Stimulated activated naive CD8-positive, alpha-beta T cell treated with anti-CD3 and anti-CD28 coated beads, Interleukin-15, Interleukin-2, amounts not matched to agents 100 ng/mL and 50 ng/mL, for 24 hours (primary cell): ENCODE measurements around the gene TBC1D20.

ENCODE experiments used
- H3K27ac Mint-ChIP-seq: one replicate; pipeline ENCODE4 v1.8.0; 2021; ENCODE audit warnings: mild to moderate bottlenecking, mixed read lengths
- H3K27me3 Mint-ChIP-seq: one replicate; pipeline ENCODE4 v1.8.0; 2021; ENCODE audit warnings: mixed read lengths
- H3K36me3 Mint-ChIP-seq: one replicate; pipeline ENCODE4 v1.8.0; 2021; ENCODE audit warnings: low read depth, mixed read lengths
- H3K4me1 Mint-ChIP-seq: one replicate; pipeline ENCODE4 v1.8.0; 2021; ENCODE audit warnings: low read depth, mixed read lengths
- H3K4me3 Mint-ChIP-seq: one replicate; pipeline ENCODE4 v1.8.0; 2021; ENCODE audit warnings: mild to moderate bottlenecking, mixed read lengths
- H3K9me3 Mint-ChIP-seq: one replicate; pipeline ENCODE4 v1.8.0; 2021; ENCODE audit warnings: mixed read lengths

The TBC1D20 gene

DNA sequence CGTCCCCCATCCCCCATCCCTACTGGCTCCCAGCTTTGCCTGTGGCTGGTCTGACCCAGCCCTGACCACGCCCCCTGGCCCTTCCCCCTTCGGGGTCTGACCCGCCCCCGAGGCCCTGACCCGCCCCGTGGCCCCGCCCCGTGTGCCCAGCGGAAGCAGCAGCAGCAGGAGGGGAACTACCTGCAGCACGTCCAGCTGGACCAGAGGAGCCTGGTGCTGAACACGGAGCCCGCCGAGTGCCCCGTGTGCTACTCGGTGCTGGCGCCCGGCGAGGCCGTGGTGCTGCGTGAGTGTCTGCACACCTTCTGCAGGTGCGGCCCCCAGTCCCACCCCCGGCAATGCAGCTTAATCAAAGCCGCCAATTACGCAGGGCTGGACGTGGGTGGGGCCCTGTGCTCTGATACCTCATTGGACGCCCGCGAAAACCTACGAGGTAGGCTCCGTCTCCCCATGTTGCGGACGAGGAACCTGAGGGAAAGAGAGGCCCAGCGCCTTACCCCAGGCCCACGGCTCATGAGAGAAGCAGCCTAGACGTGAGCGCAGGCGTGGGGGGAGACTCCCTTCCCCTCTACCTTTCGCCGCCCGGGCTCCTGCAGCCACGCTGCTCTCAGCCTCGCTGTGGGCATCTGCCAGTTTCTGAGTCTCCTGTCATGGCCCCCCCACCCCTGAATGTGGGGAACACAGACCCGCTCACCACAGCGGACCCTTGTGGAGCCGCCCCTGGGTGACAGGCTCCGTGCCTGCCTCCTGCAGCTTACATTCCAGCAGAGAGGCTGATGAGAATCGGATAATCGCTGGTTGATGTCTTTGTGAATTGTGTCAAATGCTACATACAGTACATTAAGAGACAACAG lies 41.4 kb downstream of the TBC1D20 start:
- H3K36me3 Mint-ChIP-seq = peaks cover 51% of the 10 kb centered on the region
- H3K4me1 Mint-ChIP-seq = peaks cover 4% of the 10 kb centered on the region
- H3K27ac Mint-ChIP-seq = peak overlapping the region; percentile 43
- H3K4me3 Mint-ChIP-seq = no peak overlapping the region
- H3K27me3 Mint-ChIP-seq = no peaks in the 10 kb centered on the region
- no peaks in the 10 kb centered on the region for H3K9me3 Mint-ChIP-seq

DNA sequence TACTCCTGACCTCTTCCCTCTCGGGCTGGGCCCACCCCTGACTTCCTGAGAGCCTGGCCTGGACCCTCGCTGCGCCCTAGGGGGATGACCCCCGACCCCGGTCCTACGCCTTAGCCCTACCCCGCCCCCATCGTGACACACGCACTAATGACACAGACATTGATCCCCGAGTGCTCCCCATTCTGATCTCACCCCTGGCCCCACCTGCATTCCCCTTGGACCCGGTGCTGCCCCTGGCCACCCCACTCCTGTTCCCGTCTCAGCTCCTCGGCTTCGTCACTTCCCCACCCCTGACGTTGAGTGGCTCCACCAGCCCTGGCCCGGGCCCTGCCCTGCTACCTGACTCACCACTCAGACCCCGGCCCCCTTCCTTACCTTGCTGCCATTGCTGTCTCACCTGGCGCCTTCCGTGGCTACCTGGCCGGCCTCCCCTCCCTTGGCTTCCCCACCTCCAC lies 42.1 kb downstream of the TBC1D20 start:
- no peak overlapping the region for H3K4me3 Mint-ChIP-seq
- peaks cover 12% of the 10 kb centered on the region for H3K4me1 Mint-ChIP-seq
- no peaks in the 10 kb centered on the region for H3K9me3 Mint-ChIP-seq
- H3K27me3 Mint-ChIP-seq = no peaks in the 10 kb centered on the region
- peaks cover 57% of the 10 kb centered on the region for H3K36me3 Mint-ChIP-seq
- H3K27ac Mint-ChIP-seq = no peak overlapping the region

DNA sequence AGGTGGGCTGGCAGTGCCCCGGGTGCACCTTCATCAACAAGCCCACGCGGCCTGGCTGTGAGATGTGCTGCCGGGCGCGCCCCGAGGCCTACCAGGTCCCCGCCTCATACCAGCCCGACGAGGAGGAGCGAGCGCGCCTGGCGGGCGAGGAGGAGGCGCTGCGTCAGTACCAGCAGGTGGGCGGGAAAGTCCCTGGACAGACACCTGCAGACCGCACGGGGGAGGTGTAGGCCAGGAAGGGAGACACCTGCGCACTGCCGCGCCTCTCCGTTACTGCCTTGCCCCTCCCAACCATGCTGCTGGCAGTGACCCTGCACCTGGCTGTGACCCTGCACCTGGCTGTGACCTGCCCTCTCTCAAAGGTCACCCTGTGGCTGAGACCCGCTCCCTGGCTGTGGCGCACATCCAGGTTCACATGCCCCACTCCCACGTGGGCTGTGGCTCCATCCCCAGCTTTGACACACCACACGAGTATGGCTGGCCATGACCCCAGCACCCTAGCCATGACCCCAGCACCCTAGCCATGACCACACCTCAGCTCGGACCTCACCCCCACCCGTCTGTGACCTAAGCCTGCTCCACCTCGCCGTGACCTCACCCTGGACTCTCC lies 42.7 kb downstream of the TBC1D20 start:
- Mint-ChIP-seq H3K27me3 (no peaks in the 10 kb centered on the region), H3K4me1 (peaks cover 13% of the 10 kb centered on the region), H3K9me3 (no peaks in the 10 kb centered on the region), H3K36me3 (peaks cover 54% of the 10 kb centered on the region), H3K27ac (no peak overlapping the region), H3K4me3 (no peak overlapping the region)

DNA sequence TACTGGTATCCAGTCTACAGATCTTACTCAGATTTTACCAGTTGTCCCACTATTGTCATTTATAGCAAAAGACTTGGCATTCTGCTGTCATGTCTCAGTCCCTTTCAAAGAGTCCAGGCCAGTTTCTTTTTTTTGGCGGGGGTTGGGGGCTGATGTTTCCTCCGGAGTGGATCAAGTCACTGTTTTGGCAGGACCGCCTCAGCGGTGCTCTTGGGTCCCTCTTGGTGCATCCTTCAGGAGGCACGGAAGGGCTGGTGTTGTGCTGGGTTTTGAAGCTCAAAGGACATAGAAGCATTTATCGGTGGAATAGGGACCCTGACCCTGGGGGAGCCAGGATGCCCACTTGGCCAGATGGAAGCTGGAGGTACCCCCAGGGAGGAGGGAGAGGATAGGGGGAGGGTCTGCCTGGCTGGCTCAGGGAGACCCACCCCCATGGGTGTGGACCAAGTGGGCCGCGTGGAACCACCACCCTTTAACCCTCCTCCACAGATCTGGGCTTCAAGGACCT lies 43.4 kb downstream of the TBC1D20 start:
- H3K27ac Mint-ChIP-seq = no peak overlapping the region
- H3K4me1 Mint-ChIP-seq = peaks cover 18% of the 10 kb centered on the region
- peaks cover 50% of the 10 kb centered on the region for H3K36me3 Mint-ChIP-seq
- no peak overlapping the region for H3K4me3 Mint-ChIP-seq
- H3K9me3 Mint-ChIP-seq = no peaks in the 10 kb centered on the region
- no peaks in the 10 kb centered on the region for H3K27me3 Mint-ChIP-seq

DNA sequence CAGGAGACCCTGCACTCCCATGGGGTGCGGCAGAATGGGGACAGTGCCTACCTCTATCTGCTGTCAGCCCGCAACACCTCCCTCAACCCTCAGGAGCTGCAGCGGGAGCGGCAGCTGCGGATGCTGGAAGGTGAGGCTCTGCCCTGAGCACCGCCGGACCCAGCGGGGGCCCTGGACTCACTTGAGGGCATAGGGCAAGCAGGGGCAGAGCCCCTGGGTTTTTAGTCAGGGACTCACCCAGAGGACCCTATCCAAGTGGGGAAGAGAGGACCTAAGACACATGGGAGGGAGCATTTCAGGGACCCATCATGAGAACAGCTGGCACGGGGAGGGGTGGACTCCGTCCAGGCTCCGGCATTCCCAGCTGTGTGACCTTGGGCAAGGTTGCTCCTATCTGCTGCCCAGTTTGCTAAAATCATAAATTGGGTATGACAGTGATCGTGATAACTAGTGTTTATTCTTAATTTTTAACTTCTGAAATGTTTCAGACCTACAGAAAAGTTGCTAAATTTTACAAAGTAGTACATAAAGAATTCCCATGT lies 44.5 kb downstream of the TBC1D20 start:
- no peaks in the 10 kb centered on the region for H3K27me3 Mint-ChIP-seq

DNA sequence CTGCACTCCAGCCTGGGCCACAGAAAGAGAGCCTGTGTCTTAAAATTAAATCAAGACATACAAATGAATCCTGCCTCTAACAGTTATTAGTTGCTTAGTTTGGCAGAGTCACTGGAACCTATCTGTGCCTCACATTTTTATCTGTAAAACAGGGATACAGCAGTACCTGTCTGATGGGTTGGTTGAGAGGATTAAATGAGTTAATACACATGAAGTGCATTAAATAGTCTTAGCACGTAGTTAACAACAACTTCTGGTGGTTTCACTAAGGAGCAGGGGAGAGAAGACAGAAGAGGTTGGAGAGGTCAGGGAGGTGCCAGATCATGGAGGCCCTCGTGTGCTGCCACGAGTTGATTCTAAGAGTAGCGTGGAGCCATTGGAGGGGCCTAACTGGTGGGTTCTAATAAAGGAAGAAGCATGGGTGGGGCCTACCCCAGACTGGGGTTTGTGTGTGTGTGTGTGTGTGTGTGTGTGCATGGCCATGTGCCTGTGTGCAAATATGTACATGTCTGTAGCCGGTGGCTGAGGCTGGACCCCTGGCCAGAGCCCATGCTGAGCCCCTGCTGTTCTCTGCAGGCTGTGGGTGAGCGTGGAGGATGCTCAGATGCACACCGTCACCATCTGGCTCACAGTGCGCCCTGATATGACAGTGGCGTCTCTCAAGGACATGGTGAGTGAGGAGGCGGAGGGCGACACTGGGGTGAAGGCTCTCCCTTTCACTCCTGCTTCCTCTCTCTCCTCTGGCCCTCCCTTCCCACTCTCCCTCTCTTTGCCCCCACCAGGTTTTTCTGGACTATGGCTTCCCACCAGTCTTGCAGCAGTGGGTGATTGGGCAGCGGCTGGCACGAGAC lies 45.2 kb downstream of the TBC1D20 start:
- peaks cover 54% of the 10 kb centered on the region for H3K36me3 Mint-ChIP-seq
- H3K4me1 Mint-ChIP-seq = peaks cover 32% of the 10 kb centered on the region
- H3K27ac Mint-ChIP-seq = no peak overlapping the region
- no peaks in the 10 kb centered on the region for H3K27me3 Mint-ChIP-seq
- H3K9me3 Mint-ChIP-seq = no peaks in the 10 kb centered on the region
- H3K4me3 Mint-ChIP-seq = no peak overlapping the region

More for the DNA sequence above, 44.5 kb downstream of the TBC1D20 start:
- Mint-ChIP-seq H3K4me1 (peaks cover 28% of the 10 kb centered on the region), H3K4me3 (no peak overlapping the region), H3K9me3 (no peaks in the 10 kb centered on the region), H3K36me3 (peaks cover 54% of the 10 kb centered on the region), H3K27ac (no peak overlapping the region)

DNA sequence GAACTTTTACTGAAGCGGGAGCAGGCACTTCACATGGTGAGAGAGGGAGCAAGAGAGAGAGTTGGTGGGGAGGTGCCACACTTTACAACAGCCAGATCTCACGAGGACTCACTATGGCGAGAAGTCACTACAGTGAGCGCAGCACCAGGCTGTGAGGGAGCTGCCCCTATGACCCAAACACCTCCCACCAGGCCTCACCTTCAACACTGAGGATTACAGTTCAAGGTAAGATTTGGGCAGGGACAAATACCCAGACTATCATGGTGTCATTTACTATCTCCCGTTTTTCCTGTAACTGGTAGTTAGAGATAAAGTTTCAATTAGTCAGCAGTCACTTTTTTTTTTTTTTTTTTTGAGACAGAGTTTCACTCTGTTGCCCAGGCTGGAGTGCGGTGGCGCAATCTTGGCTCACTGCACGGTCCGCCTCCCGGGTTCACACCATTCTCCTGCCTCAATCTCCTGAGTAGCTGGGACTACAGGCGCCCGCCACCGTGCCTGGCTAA lies 46.5 kb downstream of the TBC1D20 start:
- peaks cover 53% of the 10 kb centered on the region for H3K36me3 Mint-ChIP-seq
- H3K9me3 Mint-ChIP-seq = no peaks in the 10 kb centered on the region
- no peak overlapping the region for H3K4me3 Mint-ChIP-seq
- H3K27ac Mint-ChIP-seq = no peak overlapping the region
- peaks cover 43% of the 10 kb centered on the region for H3K4me1 Mint-ChIP-seq
- H3K27me3 Mint-ChIP-seq = no peaks in the 10 kb centered on the region

DNA sequence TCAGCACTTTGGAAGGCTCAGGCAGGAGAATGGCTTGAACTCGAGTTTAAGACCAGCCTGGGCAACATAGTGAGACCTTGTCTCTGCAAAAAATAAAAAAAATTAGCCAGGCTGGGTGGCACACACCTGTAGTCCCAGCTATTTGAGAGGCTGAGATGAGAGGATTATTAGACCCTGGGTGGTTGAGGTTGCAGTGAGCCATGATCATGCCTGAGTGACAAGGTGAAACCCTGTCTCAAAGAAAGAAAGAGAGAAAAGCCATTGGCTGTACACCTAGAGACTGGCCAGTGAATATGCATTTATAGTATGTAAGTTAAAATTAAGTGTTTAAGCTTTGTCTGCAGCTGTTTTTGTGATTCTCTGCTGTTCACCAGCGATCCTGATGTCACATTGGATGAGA lies 48.2 kb downstream of the TBC1D20 start:
- Mint-ChIP-seq H3K36me3 (peaks cover 69% of the 10 kb centered on the region), H3K4me3 (no peak overlapping the region), H3K27me3 (no peaks in the 10 kb centered on the region), H3K4me1 (peaks cover 60% of the 10 kb centered on the region), H3K27ac (no peak overlapping the region), H3K9me3 (no peaks in the 10 kb centered on the region)

DNA sequence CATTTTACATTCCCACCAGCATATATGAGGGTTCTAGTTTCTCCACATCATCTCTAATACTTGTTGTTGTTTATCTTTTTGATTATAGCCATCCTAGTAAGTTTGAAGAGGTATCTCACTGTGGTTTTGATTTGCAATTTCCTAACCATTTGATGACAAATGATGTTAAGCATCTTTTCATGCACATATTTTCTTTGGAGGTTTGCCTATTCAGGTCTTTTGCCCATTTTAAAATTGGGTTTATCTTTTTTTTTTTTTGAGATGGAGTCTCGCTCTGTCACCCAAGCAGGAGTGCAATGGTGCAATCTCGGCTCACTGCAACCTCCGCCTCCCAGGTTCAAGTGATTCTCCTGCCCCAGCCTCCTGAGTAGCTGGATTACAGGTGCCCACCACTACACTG lies 50.3 kb downstream of the TBC1D20 start:
- H3K36me3 Mint-ChIP-seq = peaks cover 67% of the 10 kb centered on the region
- no peak overlapping the region for H3K4me3 Mint-ChIP-seq
- H3K27me3 Mint-ChIP-seq = no peaks in the 10 kb centered on the region
- H3K9me3 Mint-ChIP-seq = no peaks in the 10 kb centered on the region
- H3K27ac Mint-ChIP-seq = no peak overlapping the region
- peaks cover 67% of the 10 kb centered on the region for H3K4me1 Mint-ChIP-seq

DNA sequence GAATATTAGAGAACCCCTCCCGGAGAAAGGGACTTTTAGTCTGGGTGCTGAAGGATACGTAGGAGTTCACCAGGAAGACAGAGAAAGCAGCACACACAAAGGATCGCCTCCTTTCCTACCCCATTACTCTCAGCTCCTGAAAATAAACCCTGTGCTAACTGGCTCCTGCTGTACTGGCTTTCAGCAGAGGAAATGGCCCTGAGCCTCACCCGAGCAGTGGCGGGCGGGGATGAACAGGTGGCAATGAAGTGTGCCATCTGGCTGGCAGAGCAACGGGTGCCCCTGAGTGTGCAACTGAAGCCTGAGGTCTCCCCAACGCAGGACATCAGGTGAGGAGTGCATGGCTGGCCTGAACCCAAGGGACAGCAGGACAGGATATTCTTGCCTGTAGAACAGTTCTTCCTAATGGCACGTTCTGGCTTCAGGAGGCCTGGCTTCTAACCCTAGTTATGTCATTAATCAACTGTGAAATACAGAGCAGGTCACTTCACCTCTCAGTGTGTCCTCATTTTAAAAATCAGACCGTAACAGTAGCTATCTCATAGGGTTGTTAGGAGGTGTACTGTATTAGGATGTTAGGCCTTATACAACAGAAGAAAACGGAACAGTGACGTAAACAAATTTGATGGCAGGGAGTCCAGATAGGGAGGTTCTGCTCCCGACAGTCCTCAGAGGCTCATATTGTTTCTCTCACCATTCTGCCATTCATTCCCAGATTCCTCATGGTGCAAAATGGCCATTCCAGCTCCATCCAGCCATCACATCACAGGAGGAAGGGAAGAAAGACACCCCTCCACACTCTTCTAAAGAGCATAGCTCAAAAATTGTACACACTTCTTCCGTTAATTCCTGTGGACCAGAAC lies 52.4 kb downstream of the TBC1D20 start:
- peaks cover 58% of the 10 kb centered on the region for H3K4me1 Mint-ChIP-seq
- H3K9me3 Mint-ChIP-seq = no peaks in the 10 kb centered on the region
- H3K36me3 Mint-ChIP-seq = peaks cover 49% of the 10 kb centered on the region
- no peaks in the 10 kb centered on the region for H3K27me3 Mint-ChIP-seq
- H3K4me3 Mint-ChIP-seq = peak overlapping the region; percentile 99
- H3K27ac Mint-ChIP-seq = peak overlapping the region; percentile 97

DNA sequence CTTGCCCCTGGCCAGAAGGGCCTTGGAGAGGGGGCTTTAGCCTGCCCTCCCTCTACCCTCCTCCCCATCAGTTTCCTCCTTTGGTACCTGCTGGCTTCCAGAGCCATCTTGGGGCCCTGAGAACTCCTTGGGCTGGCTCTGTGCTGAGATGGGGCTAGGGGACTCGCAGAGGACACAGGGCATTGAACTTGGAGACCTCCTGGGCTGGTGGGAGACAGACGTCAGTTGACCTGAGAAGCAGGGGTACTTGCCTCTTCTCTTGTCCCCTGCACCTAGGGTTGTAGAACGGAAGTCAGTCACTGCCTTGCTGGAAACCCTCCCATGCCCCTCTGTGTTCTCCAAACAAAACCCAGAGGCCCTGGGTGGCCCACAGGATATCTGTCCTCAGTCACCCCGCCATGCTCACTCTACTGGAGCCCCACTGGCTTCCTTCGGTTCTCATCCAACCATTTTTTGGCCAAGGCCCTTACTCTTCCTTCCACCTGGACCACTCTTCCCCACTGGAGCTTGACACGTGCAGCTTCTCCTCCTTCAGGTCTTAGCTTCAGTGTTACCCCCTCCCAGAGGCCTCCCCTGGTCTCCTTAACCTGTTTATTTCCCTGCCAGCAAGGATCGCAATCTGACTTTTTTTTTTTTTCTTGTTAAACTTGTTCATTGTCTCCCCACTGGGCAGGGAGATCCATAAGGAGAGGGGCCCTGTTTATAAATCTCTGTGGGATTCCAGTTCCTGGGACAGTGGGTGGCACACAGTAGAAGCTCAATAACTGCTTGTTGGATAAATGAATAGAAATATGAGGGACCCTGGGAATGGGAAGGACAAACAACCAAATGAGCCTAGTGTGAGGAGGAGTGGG lies 53.3 kb downstream of the TBC1D20 start:
- H3K27me3 Mint-ChIP-seq = no peaks in the 10 kb centered on the region
- no peaks in the 10 kb centered on the region for H3K9me3 Mint-ChIP-seq
- H3K4me1 Mint-ChIP-seq = peaks cover 55% of the 10 kb centered on the region
- peak overlapping the region; percentile 97 for H3K27ac Mint-ChIP-seq
- peak overlapping the region; percentile 99 for H3K4me3 Mint-ChIP-seq
- peaks cover 46% of the 10 kb centered on the region for H3K36me3 Mint-ChIP-seq

DNA sequence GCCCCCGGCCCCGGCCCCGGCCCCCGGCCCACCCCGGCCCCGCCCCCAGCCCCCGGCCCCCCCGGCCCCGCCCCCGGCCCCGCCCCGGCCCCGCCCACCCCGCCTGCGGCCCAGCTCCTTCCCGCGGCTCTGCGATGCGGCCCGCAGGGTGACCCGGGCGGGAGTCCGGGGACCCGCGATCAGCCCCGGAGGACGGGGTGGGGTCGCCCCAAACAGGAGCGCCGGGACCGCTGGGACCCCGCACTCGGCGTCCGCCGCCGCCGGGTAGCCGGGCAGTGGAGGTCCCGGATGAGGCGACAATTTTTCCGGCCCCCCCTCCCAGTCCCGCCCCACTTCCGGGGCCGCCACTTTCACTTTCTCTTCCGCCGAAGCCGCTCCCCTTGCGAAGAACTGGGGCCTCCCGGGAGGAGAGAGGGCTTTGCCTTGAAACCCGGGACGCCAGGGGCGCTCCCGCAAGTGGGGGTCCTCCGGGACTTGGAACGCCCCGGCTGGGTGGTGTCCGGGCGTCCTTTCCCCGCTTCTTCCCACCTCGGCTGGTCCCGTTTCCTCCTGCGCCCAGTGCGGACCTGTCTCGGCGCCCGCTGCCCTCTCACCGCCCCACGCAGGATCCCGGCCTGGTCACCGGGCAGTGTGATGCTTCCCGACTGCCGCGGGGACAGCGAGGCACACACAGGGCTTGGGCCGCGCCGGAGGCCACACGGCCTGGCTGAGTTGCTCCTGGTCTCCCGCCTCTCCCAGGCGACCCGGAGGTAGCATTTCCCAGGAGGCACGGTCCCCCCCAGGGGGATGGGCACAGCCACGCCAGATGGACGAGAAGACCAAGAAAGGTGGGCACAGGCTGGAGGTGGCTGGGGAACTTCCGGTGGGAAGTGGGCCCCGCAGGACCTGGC lies 54.1 kb downstream of the TBC1D20 start, which contains the start of gene RBCK1:
Gene RBCK1 (plus strand): TSS at position 347 of the 890 bp plus-strand sequence. CDS start 459 bp downstream, at position 806.
- no peaks in the 10 kb centered on the region for H3K27me3 Mint-ChIP-seq
- peak within 1 kb of the TSS; percentile 99 for H3K4me3 Mint-ChIP-seq
- peaks cover 50% of the 10 kb centered on the region for H3K4me1 Mint-ChIP-seq
- H3K27ac Mint-ChIP-seq = peak within 1 kb of the TSS; percentile 97
- H3K36me3 Mint-ChIP-seq = peaks cover 40% of the 10 kb centered on the region
- no peaks in the 10 kb centered on the region for H3K9me3 Mint-ChIP-seq
